ENCODE measurements around the gene LAMP1. TPM values are rescaled to one million over a fixed set of nuclear protein-coding genes. Genes with fewer than 3 reads are reported as not detected.
A peak's percentile ranks its signal among the peaks of the same experiment; 100 is the strongest.
"Not testable (repeated sequence)": the region's sequence is repeated elsewhere in the genome, so short reads cannot be mapped to it uniquely, and the experiment has no call there.

The LAMP1 gene
- polyA plus RNA-seq, 3 donors: 174 to 186 (median 178) TPM

DNA sequence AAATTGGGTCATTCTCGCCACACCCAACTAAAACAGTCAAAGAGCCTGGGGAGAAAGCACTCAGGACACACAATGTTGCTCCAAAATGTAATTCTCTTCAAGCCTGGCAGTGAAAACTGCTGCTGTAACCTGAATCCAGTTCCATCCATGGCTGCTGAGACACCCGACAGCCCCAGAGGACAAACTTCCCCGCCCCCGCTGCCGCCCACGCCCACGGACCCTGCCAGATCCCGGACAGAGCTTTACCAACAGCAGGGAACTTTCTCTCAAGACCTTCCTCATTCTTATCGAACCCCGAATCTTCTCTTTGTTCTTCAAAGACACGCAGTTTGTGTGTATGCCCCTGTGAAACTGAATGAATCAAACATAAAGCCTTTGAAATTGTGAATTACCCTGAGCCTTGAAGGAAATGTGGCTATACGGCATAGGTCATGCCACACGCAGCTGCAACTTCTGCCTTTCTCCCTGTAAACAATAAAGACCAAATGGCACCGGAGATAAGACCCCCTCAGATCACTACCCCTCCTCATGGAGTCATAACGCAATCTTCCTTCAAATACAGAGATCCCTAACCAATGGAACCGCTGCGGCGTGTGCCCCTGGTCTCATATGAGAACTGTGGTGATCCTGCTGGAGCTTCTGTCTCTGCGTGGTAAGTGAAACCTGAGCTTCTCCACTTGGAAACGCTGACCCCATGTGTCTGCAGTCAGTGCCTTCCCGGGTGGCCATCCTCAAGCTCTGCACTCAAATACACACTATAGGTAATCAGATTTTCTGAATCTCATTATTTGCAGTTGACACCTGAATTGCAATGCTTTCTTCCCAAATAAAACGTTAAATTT is 4.8 kb upstream of the LAMP1 start:
- DNase-seq: peak; percentile 49

DNA sequence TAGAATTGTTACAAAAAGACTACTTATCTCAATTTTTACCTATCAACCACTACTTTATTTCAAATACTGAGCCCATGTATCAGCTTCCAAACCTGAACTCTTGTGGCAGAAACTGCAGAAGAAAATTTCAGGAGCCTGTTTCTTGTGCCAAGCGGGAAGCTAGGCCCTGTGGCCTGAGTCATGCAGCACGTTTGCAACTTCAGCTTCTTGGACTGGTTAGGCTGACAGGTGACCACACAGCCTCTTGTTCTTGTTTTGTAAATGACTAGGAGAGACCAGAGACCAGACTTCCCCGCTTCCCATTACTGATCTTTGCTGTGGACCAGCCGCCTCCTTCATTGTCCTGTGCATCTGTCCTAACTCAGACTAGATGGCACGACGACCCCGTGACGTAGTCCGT is 3.4 kb upstream of the LAMP1 start:
- DNase-seq: no peak

DNA sequence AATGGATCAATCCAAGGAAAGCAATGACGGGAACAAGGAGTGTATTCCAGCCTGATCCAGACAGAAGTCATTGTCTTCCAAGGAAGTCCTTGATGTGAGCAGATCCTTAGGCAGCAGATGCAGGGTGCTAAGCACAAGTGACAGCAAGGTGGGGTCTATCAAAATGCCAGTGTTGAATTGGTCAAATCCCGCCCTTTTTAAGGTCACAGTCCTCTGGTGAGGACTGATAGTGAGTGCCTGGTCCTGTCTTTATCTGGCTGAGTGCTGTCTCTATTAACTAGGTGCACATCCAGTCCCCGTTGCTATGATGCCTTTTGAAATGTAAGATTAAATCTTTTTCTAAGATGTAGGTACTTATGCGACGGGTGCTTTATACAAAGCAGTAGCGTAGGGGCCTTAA is 1.3 kb upstream of the LAMP1 start:
- DNase-seq: no peak

DNA sequence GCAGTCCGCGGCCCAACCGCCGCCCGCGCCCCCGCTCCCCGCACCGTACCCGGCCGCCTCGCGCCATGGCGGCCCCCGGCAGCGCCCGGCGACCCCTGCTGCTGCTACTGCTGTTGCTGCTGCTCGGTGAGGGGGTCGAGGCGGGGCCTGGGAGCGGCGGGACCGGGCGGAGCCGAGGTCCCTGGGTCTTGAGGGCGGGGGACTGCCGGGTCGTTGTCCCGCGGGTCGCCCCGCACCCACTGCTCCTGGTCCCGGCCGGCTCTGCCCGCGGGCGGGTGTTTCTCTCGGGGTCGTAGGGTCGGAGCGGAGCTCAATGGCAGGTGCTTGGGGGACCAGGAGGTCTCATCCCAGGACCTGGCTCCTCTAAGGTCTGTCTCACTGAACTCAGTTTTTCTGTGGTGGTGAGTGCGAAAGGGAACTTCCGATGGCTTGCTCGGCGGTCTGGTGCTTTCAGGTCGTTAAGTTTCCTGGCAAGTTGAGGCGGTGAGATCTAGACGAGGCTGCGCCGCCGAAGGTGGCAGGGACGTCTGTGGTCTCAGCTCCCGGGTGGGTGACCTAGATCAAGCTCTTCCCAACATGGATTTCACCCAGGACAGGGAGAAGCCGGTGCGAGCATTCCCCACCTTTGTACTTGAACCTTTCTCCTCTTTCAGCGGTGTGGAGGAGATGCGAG is 467 bp downstream of the LAMP1 start:
- no peak for DNase-seq

DNA sequence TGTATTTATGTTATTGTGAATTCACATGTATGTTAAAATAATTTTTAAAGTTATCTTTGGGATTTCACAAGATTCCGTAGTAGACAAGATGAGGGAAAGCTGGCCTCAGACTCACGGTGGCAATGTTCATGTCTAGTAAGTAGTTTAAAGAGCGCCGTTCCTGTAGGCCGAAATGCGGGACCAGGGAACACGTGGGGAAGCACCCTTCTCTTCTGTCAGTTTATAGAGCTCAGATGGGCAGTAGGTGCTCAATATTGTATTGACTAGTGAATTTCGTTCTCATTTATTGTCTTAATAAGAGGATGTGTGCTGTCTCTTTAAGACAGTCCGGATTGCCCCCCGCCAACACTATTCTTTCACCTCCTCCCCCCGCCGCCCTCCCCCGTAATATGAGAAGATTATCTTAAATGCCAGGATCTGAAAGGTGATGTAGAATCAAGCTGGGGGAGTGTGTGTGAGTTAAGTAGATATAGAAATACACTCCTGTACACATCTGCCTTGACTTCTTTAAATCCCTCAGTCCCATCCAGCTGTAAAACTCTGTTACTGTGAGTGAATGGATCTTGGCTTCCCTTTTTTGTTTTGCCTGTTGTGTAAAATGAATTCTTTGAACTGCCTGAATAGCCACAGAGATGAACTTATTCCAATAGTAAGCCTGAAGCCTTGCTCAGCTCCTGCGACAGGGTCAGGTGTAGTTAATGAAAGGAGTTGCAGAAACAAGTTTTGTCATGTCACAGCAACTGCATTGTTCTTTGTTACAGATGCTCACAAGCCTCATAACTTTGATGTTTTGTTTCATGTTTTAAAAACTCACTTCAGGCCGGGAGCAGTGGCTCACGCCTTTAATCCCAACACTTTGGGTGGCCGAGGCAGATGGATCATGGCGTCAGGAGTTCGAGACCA is 1.3 kb downstream of the LAMP1 start:
- no peak for DNase-seq

DNA sequence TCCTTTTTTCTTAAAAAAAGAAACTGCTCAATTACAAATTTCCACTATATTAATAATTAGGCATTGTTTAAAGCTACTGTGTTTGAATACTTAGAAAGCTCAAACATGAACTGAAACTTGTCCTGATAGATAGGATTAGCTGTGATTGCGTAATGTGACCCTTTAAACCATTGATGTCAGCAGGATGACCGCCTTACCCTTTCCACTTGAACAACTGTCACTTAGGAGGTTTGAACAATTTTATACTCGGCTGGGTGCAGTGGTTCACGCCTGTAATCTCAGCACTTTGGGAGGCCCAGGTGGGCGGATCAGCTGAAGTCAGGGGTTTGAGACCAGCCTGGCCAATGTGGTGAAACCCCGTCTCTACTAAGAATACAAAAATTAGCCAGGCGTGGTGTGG is 2.9 kb downstream of the LAMP1 start:
- DNase-seq: no peak

DNA sequence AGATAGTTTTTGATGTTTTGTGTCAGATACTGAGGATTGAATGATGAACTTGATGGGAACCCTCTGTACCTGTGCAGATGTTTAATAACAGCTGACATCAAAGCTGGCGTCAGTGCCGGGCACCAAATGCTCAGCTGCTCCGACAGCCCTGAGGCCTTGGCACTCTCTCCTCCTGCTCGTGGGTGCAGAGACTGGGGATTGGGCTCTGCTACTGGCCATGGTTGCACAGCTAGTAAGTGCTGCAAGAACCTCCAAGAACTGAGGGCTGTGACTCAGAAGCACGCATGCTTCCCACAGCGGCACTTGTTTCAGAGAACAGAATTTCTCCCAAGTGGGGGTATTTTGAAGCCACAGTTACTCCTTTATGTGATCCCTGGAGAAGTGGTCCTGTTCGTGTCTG is 5.9 kb downstream of the LAMP1 start:
- no peak for DNase-seq

DNA sequence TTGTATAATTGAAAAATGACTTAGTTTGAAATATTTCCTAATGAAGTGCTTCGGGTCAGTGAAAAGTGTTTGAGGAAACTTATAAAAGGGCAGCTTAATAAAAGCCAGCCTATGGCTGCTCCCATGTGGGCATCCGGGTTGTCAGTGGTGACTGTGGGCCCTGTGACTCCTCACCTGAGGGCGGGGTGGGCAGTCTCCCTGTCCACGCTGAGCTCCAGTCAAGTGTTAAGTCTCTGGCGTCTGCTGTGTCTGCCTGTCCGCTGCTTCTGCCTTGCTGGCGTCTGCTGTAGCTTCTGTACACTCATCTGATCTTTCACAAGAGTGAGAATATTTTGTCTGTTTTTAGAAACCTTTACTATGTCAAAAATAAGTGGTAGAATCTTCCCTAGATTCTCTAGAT is 7.1 kb downstream of the LAMP1 start:
- no peak for DNase-seq

DNA sequence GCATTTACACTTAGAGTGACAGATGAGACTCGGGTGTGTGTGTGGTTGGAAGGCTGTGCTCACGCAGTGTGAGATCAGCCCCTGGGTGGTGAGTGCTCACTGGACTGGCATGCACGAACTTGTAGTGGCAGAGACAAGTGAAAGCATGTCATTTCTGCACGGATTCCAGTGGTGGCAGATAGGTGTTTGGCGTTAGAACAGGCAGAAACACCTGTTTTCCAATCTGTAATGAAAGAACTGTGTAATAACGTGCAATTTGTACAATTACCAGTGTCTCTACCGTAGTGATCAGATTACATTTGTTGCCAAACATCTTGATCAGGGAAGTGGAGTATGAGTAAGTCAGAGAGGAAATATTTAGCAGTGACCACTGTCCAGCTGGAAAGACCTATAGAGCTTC is 8.2 kb downstream of the LAMP1 start:
- no peak for DNase-seq

DNA sequence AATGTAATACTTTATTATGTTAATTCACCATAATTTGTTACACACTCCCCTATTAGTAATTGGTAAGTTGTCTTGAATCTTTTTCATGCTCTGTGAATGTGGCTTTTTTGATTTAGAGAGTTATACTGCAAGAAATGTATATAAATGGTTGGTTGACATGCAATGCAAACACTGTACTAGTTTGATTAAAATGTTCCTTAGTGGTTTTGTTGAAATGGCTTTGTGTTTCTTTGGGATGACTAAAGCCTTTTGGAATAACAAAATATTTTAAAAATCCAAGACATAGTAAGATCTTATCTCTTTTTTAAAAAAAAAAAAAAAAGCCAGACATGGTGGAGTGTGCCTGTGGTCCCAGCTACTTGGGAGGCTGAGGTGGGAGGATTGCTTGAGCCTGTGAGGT is 10.5 kb downstream of the LAMP1 start:
- no peak for DNase-seq

DNA sequence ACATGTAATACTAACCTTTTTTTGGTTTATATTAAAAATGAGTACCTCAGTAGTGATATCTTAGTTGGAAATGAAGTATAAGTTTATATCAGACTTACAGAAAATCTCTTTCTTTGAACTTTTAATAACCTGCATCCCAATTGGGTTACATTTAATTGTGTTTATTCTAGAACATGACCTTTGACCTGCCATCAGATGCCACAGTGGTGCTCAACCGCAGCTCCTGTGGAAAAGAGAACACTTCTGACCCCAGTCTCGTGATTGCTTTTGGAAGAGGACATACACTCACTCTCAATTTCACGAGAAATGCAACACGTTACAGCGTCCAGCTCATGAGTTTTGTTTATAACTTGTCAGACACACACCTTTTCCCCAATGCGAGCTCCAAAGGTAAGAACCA is 12.4 kb downstream of the LAMP1 start:
- no peak for DNase-seq

DNA sequence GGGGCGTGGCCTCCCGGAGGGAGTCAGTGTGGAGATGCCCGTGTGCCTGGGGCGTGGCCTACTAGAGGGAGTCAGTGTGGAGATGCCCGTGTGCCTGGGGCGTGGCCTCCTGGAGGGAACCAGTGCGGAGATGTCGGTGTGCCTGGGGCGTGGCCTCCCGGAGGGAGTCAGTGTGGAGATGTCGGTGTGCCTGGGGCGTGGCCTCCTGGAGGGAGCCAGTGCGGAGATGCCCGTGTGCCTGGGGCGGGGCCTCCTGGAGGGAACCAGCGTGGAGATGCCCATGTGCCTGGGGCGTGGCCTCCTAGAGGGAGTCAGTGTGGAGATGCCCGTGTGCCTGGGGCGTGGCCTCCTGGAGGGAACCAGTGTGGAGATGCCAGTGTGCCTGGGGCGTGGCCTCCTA is 17.1 kb downstream of the LAMP1 start:
- not testable (repeated sequence) for DNase-seq

DNA sequence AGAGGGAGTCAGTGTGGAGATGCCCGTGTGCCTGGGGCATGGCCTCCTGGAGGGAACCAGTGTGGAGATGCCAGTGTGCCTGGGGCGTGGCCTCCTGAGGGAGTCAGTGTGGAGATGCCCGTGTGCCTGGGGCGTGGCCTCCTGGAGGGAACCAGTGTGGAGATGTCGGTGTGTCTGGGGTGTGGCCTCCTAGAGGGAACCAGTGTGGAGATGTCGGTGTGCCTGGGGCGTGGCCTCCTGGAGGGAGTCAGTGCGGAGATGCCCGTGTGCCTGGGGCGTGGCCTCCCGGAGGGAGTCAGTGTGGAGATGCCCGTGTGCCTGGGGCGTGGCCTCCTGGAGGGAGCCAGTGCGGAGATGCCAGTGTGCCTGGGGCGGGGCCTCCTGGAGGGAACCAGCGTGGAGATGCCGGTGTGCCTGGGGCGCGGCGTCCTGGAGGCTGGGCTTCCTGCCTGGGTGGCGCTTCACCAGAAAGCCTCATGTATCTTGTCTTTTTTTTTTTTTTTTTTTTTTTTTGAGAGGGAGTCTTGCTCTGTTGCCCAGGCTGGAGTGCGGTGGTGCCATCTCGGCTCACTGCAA is 17.9 kb downstream of the LAMP1 start:
- DNase-seq: not testable (repeated sequence)

DNA sequence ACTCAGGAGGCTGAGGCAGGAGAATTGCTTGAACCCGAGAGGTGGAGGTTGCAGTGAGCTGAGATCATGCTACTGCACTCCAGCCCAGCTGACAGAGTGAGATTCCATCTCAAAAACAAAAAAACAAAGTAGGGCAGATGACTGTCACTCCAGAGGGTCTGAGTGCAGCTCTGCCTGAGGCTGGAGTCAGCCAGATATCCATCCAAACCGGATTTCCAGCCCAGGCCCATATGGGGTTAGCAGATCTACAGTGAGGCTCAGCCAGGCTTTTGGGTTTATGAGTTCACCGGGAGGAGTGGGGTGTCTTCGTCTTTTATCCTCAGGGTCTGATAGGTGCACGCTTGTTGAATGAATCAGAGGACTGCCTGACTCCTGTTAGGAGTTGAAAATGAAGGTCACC is 19.0 kb downstream of the LAMP1 start:
- DNase-seq: no peak

DNA sequence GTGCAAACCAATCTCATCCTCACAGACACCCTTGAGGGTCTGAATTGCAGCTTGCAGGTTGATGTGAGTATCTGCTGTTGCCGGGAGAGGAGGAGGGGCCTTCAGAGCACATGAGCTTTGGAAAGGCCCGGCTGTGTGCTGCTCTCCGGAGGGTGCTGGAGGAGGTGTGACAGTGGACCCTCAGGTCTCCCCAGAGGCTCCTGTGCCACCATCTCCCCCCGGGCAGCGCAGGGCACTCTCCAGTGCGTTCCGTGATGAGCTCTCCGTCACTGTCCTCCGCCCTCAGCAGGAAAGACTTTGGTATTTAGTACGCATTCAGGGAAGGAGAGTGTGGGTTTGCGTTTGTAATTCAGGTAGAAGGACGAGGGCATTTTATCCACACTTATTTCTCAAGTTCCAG is 20.0 kb downstream of the LAMP1 start:
- no peak for DNase-seq

DNA sequence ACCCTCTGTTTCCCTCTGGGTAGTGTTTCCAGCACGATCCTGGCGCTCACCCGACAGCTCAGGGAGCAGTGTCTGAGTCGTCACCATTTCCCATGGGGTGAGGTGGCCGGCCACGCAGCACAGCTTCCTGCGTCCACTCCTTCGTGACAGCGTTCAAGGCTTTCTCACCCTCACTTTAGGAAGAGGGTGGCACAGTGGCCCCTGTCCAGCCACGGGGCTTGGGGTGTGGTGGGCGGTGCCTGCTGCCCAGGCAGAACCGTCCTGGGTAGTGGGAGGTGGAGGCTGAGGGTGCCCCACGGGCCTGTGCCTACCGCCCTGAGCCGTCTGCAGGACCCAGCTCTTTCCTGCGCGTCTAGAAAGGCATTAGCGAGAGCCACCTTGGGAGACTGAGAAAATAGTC is 21.9 kb downstream of the LAMP1 start:
- DNase-seq: no peak

DNA sequence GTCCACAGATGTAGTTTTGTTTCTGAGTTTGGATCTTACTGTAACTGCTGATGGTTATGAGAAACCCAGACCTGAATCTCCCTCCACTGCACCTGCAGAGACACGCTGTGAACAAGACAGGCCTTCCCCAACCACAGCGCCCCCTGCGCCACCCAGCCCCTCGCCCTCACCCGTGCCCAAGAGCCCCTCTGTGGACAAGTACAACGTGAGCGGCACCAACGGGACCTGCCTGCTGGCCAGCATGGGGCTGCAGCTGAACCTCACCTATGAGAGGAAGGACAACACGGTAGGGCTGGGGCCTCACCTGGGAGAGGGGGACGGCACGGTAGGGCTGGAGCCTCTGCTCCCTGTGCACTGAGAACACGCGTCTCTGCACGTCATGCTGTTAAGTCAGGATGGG is 22.3 kb downstream of the LAMP1 start:
- no peak for DNase-seq

DNA sequence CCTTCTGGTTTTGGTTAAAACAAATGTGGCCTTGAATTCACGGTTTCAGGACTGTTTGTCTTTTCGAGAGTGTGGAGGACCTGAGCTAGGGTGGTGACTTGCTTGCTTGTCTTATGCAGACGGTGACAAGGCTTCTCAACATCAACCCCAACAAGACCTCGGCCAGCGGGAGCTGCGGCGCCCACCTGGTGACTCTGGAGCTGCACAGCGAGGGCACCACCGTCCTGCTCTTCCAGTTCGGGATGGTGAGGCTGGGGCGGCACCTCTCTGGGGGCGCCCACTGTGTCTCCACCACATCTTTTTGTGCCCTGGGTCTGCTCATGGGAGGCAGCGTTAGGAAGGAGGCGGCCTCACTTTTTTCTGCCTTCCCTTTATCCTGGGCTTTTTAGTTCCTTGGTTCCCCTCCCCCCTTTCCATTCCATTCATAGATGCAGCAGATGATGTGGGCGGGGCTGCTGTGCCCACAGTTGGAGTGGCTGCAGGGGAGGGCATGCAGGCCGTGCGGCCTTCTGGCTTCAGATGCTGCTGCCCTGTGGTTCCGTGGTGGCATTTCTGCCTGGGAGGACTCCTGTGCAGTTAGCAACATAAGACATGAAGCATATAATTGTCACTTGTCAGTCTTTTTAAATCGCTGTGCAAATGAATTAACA is 23.3 kb downstream of the LAMP1 start:
- DNase-seq: no peak

DNA sequence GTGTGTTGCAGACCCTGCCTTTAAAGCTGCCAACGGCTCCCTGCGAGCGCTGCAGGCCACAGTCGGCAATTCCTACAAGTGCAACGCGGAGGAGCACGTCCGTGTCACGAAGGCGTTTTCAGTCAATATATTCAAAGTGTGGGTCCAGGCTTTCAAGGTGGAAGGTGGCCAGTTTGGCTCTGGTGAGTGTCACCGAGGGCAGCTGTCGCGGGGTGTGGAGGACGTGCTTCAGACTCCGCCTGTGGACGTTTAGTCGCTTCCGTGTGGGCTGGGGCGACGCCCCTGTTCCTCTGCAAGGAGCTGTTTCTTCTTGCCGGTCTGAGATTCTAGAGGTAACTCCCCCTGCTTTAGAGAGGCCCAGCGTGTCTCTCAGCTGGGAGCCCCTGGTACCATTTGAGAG is 24.5 kb downstream of the LAMP1 start:
- no peak for DNase-seq

DNA sequence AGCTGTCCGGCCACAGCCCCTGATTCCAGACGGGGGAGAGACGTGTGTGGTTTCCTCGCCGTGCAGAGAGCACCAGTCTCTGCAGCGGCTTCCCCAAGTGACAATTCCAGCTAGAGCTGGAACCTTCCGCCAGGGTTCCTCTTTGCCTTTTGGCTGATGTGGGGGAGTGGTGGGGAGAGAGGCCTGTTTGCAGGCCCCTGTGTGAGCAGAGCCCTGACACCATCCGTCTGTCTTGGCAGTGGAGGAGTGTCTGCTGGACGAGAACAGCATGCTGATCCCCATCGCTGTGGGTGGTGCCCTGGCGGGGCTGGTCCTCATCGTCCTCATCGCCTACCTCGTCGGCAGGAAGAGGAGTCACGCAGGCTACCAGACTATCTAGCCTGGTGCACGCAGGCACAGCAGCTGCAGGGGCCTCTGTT is 25.0 kb downstream of the LAMP1 start:
- DNase-seq: peak; percentile 44

DNA sequence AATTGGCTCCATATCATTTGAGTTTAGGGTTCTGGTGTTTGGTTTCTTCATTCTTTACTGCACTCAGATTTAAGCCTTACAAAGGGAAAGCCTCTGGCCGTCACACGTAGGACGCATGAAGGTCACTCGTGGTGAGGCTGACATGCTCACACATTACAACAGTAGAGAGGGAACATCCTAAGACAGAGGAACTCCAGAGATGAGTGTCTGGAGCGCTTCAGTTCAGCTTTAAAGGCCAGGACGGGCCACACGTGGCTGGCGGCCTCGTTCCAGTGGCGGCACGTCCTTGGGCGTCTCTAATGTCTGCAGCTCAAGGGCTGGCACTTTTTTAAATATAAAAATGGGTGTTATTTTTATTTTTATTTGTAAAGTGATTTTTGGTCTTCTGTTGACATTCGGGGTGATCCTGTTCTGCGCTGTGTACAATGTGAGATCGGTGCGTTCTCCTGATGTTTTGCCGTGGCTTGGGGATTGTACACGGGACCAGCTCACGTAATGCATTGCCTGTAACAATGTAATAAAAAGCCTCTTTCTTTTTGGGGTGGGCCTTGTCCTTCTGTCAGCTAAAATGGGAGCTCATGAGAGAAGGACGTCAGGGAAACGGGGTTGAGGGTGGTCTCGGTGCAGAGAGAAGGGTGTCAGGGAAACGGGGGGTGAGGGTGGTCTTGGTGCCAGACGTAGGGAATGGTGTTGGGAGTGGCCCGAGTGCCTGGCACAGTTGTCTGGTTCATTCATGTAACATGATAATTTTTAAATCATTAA is 26.0 kb downstream of the LAMP1 start:
- no peak for DNase-seq

All from renal pelvis (tissue), 4 donors.